Chondrocyte (in vitro differentiated cells): ENCODE measurements around the gene LRRC28. TPM values are rescaled to one million over a fixed set of nuclear protein-coding genes. Genes with fewer than 3 reads are reported as not detected.

Experiments
- DNase-seq: peaks from one replicate; pipeline ENCODE4 v3.0.0; 2021; ENCODE audit warnings: mixed read lengths, low spot score
- H3K27ac Mint-ChIP-seq: one replicate; pipeline ENCODE4 v1.8.0; 2021; ENCODE audit warnings: mild to moderate bottlenecking, moderate library complexity, mixed read lengths; ENCODE audit not compliant: unreplicated experiment
- H3K27me3 Mint-ChIP-seq: 2 replicates; pipeline ENCODE4 v1.8.0; 2021; ENCODE audit warnings: low read depth, mixed read lengths
- H3K36me3 Mint-ChIP-seq: 2 replicates; pipeline ENCODE4 v1.8.0; 2021; ENCODE audit warnings: low read depth, mixed read lengths
- H3K4me1 Mint-ChIP-seq: 2 replicates; pipeline ENCODE4 v1.8.0; 2021; ENCODE audit warnings: low read depth, mild to moderate bottlenecking, mixed read lengths
- H3K4me3 Mint-ChIP-seq: one replicate; pipeline ENCODE4 v1.8.0; 2021; ENCODE audit warnings: mild to moderate bottlenecking, moderate library complexity, mixed read lengths; ENCODE audit not compliant: unreplicated experiment
- H3K9me3 Mint-ChIP-seq: 2 replicates; pipeline ENCODE4 v1.8.0; 2021; ENCODE audit warnings: low read depth, mixed read lengths
- CTCF ChIP-seq: fragments of 200-600 bp; sonication (generic); IDR thresholded peaks from 2 replicates; pipeline ENCODE4 v1.5.0; 2021; ENCODE audit warnings: antibody characterized with exemption, mild to moderate bottlenecking, moderate library complexity
- total RNA-seq: library from RNA; stranded (reverse); gene quantifications from 3 replicates; pipeline ENCODE4 v1.2.1, GENCODE V29; 2021

Gene LRRC28
- total RNA-seq, 1 donor from 2014 or later: 28.5 TPM

DNA sequence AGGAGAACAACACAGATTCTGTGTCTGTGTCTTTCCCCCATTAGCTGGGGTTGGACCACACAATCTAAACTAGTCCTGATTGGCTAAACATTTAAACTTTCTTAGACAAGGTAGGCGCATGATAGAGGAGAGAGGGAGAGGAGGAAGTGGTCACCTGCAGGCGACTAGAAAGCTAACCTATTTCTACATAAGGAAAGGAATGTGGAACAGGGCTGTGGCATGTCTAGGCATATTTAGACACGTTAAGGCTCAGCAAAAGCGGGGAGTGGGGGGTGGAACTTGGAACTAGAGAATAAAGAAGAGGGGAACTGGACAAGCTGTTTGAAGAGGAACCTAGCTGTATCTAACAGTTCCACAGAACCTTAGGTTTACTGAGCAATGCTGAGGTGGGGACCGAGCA is 12.8 kb downstream of the LRRC28 start:
- no peaks in the 10 kb centered on the region for H3K27me3 Mint-ChIP-seq
- no peak for TF ChIP-seq CTCF
- no peaks in the 10 kb centered on the region for H3K9me3 Mint-ChIP-seq
- H3K4me1 Mint-ChIP-seq: peaks cover 5% of the 10 kb centered on the region
- no peak for DNase-seq
- no peaks in the 10 kb centered on the region for H3K36me3 Mint-ChIP-seq
- no peak overlapping the region for H3K27ac Mint-ChIP-seq
- H3K4me3 Mint-ChIP-seq: no peak overlapping the region

- no peak for TF ChIP-seq CTCF
- no peak overlapping the region for H3K27ac Mint-ChIP-seq
- H3K27me3 Mint-ChIP-seq: no peaks in the 10 kb centered on the region
- no peak for DNase-seq
- peaks cover 5% of the 10 kb centered on the region for H3K4me1 Mint-ChIP-seq
- no peak overlapping the region for H3K4me3 Mint-ChIP-seq
- H3K9me3 Mint-ChIP-seq: no peaks in the 10 kb centered on the region
- no peaks in the 10 kb centered on the region for H3K36me3 Mint-ChIP-seq
Measured at GRCh38 chr15:99265541-99266070, 14.3 kb downstream of the LRRC28 start.

- Mint-ChIP-seq H3K4me1 (peaks cover 5% of the 10 kb centered on the region), H3K27ac (no peak overlapping the region), H3K4me3 (no peak overlapping the region), H3K27me3 (no peaks in the 10 kb centered on the region), H3K9me3 (no peaks in the 10 kb centered on the region), H3K36me3 (no peaks in the 10 kb centered on the region)
- DNase-seq: no peak
- no peak for TF ChIP-seq CTCF
Measured at GRCh38 chr15:99267957-99268356, 16.7 kb downstream of the LRRC28 start.

DNA sequence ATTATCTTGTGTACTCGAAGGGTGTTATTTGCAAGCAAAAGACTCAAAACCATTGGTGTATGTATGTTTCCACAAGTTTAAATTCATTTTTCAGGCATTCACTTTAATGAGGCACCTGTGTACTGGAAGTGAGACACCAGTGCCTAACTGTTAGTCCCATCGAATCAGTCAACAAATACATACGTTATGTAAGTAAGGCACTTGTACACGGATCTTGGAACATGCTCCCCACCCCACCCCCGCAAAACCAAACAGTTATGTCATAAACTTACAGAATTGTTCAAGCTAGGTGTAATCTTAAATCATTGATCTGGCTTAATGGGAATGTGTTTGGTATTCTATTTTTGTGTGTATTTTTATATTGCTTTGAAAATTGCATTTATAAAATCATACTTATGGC is 17.1 kb downstream of the LRRC28 start:
- Mint-ChIP-seq H3K4me3 (no peak overlapping the region), H3K36me3 (no peaks in the 10 kb centered on the region), H3K27me3 (no peaks in the 10 kb centered on the region), H3K9me3 (no peaks in the 10 kb centered on the region), H3K4me1 (peaks cover 10% of the 10 kb centered on the region), H3K27ac (no peak overlapping the region)
- no peak for TF ChIP-seq CTCF
- DNase-seq: no peak

DNA sequence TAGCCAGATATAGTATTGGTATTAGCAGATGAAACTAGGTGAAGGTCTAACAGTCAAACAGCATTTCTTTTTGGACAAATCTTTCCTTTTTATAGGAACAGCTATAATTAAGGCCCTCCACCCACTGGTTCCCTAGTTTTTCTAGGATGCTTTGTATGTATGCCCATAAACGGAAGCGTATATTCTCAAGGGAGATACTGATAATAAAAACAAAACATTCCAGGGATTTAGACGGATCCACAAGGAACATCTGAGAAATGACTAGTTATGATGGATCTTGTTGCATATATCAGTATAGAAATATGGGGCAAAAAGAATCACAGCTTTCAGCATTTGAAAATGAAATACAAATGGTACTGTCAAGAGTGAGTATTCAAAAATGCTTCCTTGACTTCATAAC is 22.5 kb downstream of the LRRC28 start:
- no peak for DNase-seq
- H3K27me3 Mint-ChIP-seq: no peaks in the 10 kb centered on the region
- H3K9me3 Mint-ChIP-seq: no peaks in the 10 kb centered on the region
- peak overlapping the region; percentile 46 for H3K27ac Mint-ChIP-seq
- TF ChIP-seq CTCF: no peak
- no peak overlapping the region for H3K4me3 Mint-ChIP-seq
- peaks cover 18% of the 10 kb centered on the region for H3K4me1 Mint-ChIP-seq
- H3K36me3 Mint-ChIP-seq: peaks cover 1% of the 10 kb centered on the region
